SU-DHL-6 (cell line): ENCODE measurements around the gene FBXO15.

ENCODE experiments used
- H2AFZ ChIP-seq: fragments of 200-600 bp; sonication (generic); 2 replicates; pipeline ENCODE4 v1.6.1; 2014; ENCODE audit warnings: low read depth, mild to moderate bottlenecking, moderate library complexity, mixed read lengths, antibody characterized with exemption, low read length; ENCODE audit not compliant: severe bottlenecking
- H3F3A ChIP-seq: fragments of 200-600 bp; shearing (Covaris generic); 2 replicates; pipeline ENCODE4 v1.6.0; 2016; ENCODE audit warnings: antibody characterized with exemption, mild to moderate bottlenecking; ENCODE audit not compliant: insufficient read depth
- H3K27ac ChIP-seq: fragments of 200-600 bp; sonication (generic); 2 replicates; pipeline ENCODE4 v1.5.1; 2016; ENCODE audit warnings: low read depth, mild to moderate bottlenecking, low read length, moderate library complexity, mixed read lengths
- H3K27me3 ChIP-seq: fragments of 200-600 bp; sonication (generic), shearing (Covaris generic); 2 replicates; pipeline ENCODE4 v1.6.0; 2014; ENCODE audit warnings: mild to moderate bottlenecking, low read length
- H3K36me3 ChIP-seq: fragments of 200-600 bp; sonication (generic); 2 replicates; pipeline ENCODE4 v1.6.1; 2014; ENCODE audit warnings: mild to moderate bottlenecking, low read length, mixed read lengths
- H3K4me2 ChIP-seq: fragments of 300-600, 200-600 bp; shearing (Covaris generic), sonication (generic); 2 replicates; pipeline ENCODE4 v1.6.0; 2014; ENCODE audit warnings: low read length, low read depth, mild to moderate bottlenecking; ENCODE audit not compliant: poor library complexity, severe bottlenecking
- H3K4me3 ChIP-seq: fragments of 200-600 bp; sonication (generic); 2 replicates; pipeline ENCODE4 v1.5.1; 2014; ENCODE audit warnings: antibody characterized with exemption, low read length, mild to moderate bottlenecking, mixed read lengths; ENCODE audit not compliant: insufficient read depth, poor library complexity, severe bottlenecking
- H3K79me2 ChIP-seq: fragments of 200-600 bp; sonication (generic); 2 replicates; pipeline ENCODE4 v1.6.1; 2014; ENCODE audit warnings: mild to moderate bottlenecking, low read length, moderate library complexity; ENCODE audit not compliant: insufficient read depth
- H3K9ac ChIP-seq: fragments of 200-600 bp; sonication (generic); 2 replicates; pipeline ENCODE4 v1.7.0; 2014; ENCODE audit warnings: mild to moderate bottlenecking, low read length
- H3K9me2 ChIP-seq: fragments of 200-600 bp; sonication (generic); replicated peaks from 2 replicates; pipeline ENCODE4 v1.6.1; 2014; ENCODE audit warnings: low read length; ENCODE audit not compliant: insufficient read depth
- H3K9me3 ChIP-seq: fragments of 200-600 bp; sonication (generic); 2 replicates; pipeline ENCODE4 v1.6.1; 2014; ENCODE audit warnings: low read length, mixed read lengths; ENCODE audit not compliant: insufficient read depth
- H4K20me1 ChIP-seq: fragments of 200-600 bp; sonication (generic); 2 replicates; pipeline ENCODE4 v1.6.1; 2014; ENCODE audit warnings: low read depth, mild to moderate bottlenecking, antibody characterized with exemption, low read length, moderate library complexity, mixed read lengths
- EZH2phosphoT487 ChIP-seq: fragments of 200-600 bp; sonication (generic), shearing (Covaris generic); conservative IDR thresholded peaks from 2 replicates; pipeline ENCODE4 v1.6.1; 2018; ENCODE audit warnings: mild to moderate bottlenecking, antibody characterized with exemption, low read length, moderate library complexity, mixed read lengths
- TF ChIP-seq, protein P1 (sequence below): fragments of 200-600 bp; sonication (generic); IDR thresholded peaks from one replicate; pipeline ENCODE4 v1.5.1; 2017; ENCODE audit warnings: antibody characterized with exemption, mild to moderate bottlenecking, low read length, moderate library complexity; ENCODE audit not compliant: insufficient read depth, poor library complexity, severe bottlenecking

FBXO15 gene

DNA sequence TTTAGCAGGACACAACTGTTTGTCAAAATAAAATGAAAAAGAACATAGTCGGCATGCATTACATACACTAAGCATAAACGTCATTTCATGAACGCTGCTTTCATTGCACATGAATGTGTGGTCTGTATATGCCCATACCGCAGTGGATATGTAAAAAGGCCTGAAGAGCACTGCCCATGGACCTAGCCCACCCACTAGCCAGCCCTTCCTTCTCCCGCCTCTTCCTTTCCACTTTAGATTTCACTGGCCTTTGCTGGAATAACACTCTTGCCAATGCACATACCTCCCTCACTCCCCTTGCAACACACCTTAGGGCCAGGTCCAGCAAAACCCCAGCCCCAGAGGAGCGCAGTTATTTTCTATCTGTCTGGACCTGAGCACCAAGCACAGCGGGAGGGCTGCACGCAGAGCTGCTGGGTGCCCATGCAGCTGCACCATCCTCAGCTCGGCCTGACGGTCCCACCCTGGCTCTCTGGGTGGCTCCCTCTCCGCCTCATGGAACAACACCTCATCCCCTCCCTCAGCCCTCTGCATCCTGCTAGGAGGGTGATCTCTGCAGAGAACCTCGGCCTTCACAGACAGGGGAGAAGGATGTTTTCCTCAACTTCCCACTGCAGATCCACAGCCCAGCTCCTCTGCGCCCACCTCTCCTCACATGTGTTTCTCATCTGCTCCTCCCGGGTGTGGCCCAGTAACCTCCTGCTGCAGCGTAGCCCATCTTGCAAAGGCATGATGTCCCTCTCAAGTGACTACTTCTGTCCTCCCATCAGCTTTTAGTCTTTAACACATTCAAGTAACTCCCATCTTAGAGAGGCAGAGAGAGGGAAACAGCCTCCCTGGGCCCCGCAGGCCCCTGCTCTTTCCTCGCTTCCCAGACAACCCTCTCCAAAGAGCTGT lies 72.7 kb downstream of the FBXO15 start:
- Histone ChIP-seq H3K4me2 (no peak overlapping the region), H3K27me3 (no peaks in the 10 kb centered on the region), H3K36me3 (no peaks in the 10 kb centered on the region), H3K9me2 (no peaks in the 10 kb centered on the region), H3K79me2 (no peaks in the 10 kb centered on the region), H3F3A (no peaks in the 10 kb centered on the region), H3K9me3 (no peaks in the 10 kb centered on the region), H2AFZ (no peak overlapping the region), H4K20me1 (no peaks in the 10 kb centered on the region), H3K4me3 (no peak overlapping the region), H3K9ac (no peak overlapping the region), H3K27ac (no peak overlapping the region)
- TF ChIP-seq, protein P1, sequence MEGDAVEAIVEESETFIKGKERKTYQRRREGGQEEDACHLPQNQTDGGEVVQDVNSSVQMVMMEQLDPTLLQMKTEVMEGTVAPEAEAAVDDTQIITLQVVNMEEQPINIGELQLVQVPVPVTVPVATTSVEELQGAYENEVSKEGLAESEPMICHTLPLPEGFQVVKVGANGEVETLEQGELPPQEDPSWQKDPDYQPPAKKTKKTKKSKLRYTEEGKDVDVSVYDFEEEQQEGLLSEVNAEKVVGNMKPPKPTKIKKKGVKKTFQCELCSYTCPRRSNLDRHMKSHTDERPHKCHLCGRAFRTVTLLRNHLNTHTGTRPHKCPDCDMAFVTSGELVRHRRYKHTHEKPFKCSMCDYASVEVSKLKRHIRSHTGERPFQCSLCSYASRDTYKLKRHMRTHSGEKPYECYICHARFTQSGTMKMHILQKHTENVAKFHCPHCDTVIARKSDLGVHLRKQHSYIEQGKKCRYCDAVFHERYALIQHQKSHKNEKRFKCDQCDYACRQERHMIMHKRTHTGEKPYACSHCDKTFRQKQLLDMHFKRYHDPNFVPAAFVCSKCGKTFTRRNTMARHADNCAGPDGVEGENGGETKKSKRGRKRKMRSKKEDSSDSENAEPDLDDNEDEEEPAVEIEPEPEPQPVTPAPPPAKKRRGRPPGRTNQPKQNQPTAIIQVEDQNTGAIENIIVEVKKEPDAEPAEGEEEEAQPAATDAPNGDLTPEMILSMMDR, result no peak
- no peak for TF ChIP-seq EZH2phosphoT487

DNA sequence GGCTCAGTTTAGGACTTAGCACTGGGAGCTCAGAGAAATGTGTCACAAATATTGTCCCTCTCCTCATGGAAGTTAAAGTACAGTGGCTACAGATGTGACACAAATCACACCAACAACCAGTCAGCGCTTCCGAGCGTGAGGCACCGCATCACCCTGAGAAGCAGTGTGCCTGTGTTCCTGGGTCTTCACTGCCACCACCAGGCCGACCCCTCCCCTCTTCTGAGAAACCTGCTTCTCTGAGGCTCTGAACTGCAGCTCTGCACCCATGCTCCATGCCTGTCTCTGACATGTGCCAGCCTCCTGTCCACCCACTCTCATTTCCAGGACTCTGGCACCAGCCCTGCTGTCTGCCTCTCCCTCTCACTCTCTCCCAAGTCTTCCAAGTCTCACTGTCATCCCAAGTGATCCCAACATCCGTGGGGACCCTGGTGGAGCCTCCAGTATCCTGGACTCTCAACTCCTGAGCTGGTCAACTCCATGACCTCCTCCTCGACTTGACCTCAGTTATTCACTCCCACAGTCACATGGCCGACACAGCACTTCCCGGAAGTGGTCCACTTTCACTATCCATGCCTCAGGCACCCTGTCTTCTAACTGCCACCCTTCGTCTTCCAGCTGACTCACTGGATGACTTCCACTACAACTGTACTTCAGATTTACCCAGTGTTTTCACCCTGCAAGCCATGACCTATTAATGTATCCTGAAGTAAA lies 73.5 kb downstream of the FBXO15 start:
- H3K27ac ChIP-seq, result no peak overlapping the region
- no peaks in the 10 kb centered on the region for H3K9me2 ChIP-seq
- H3F3A ChIP-seq, result no peaks in the 10 kb centered on the region
- no peaks in the 10 kb centered on the region for H3K9me3 ChIP-seq
- no peaks in the 10 kb centered on the region for H3K36me3 ChIP-seq
- no peak overlapping the region for H2AFZ ChIP-seq
- no peak overlapping the region for H3K4me2 ChIP-seq
- H3K4me3 ChIP-seq, result no peak overlapping the region
- no peaks in the 10 kb centered on the region for H3K27me3 ChIP-seq
- H3K9ac ChIP-seq, result no peak overlapping the region
- H3K79me2 ChIP-seq, result no peaks in the 10 kb centered on the region
- no peak for TF ChIP-seq EZH2phosphoT487
- TF ChIP-seq, protein P1, result no peak
- no peaks in the 10 kb centered on the region for H4K20me1 ChIP-seq

DNA sequence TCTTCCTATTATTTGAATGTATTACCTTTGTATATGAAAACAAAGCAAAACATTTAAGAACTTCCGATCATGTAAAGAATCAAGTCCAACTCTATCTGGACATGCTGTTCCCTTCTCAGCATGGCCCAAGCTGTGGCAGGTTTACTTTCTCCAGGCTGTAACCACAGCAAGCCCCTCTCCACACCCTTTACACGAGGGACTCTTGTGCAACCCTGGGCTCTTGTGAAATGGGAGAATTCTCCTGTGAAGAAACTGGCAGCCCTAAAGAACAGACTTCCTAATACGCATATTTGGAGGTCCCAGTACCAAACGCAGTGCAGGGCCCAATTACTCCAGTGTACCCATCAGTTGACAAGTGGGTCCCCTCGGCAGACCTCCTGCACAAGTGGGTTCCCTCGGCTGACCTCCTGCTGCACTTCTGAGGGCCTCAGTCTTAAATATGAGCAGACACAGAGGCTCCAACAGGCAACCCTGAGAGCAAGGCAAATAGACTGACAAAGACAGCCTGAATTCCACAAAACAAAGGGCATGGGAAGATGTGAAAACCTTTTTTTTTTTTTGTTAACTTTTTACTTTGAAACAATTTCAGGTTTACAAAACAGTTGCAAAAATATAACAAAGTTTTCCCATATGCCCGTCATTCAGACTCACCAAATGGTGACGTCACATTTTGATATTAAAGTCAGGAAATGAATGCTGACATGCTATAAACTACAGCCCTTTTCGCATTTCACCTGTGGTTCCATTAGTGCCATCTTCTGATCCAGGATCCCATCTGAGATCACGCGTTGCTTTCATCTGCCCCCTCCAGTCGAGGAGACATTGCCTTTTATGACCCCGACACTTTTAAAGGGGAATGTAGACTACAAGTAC lies 78.2 kb downstream of the FBXO15 start:
- no peaks in the 10 kb centered on the region for H3K9me2 ChIP-seq
- no peak overlapping the region for H3K27ac ChIP-seq
- H3K79me2 ChIP-seq, result no peaks in the 10 kb centered on the region
- no peaks in the 10 kb centered on the region for H3F3A ChIP-seq
- H4K20me1 ChIP-seq, result no peaks in the 10 kb centered on the region
- no peaks in the 10 kb centered on the region for H3K9me3 ChIP-seq
- no peak overlapping the region for H3K4me2 ChIP-seq
- H3K4me3 ChIP-seq, result no peak overlapping the region
- H3K36me3 ChIP-seq, result no peaks in the 10 kb centered on the region
- H2AFZ ChIP-seq, result no peak overlapping the region
- TF ChIP-seq EZH2phosphoT487, result no peak
- TF ChIP-seq, protein P1, result no peak
- no peaks in the 10 kb centered on the region for H3K27me3 ChIP-seq
- H3K9ac ChIP-seq, result no peak overlapping the region
